GM19035 (cell line): ENCODE data around the gene MAPK11.

Source experiments
- ATAC-seq: cut with Tn5 transposase; IDR thresholded peaks from one replicate; pipeline ENCODE4 v1.9.1; 2021; ENCODE audit not compliant: unreplicated experiment

The MAPK11 gene

GRCh38 chr22:50308597-50308935 is 38.4 kb upstream of the MAPK11 start:
- ATAC-seq = no peak

GRCh38 chr22:50307890-50308596 is 37.9 kb upstream of the MAPK11 start:
- ATAC-seq = no peak

- ATAC-seq = peak; percentile 46
Measured at GRCh38 chr22:50306753-50307749, 36.9 kb upstream of the MAPK11 start, which contains the start of gene PLXNB2. Gene PLXNB2, minus strand, starts transcription at chr22:50307646. Its CDS starts 17,062 bp downstream, at chr22:50290584.

- ATAC-seq = no peak
Measured at GRCh38 chr22:50305923-50306566, 35.9 kb upstream of the MAPK11 start.

- no peak for ATAC-seq
Measured at GRCh38 chr22:50305393-50305922, 35.3 kb upstream of the MAPK11 start.

GRCh38 chr22:50304528-50305392 is 34.6 kb upstream of the MAPK11 start:
- ATAC-seq = no peak

- no peak for ATAC-seq
Measured at GRCh38 chr22:50303848-50304527, 33.8 kb upstream of the MAPK11 start.

- ATAC-seq = no peak
Measured at GRCh38 chr22:50303515-50303847, 33.3 kb upstream of the MAPK11 start.

- ATAC-seq = no peak
Measured at GRCh38 chr22:50302564-50302963, 32.4 kb upstream of the MAPK11 start.

GRCh38 chr22:50302041-50302541 is 31.9 kb upstream of the MAPK11 start:
- no peak for ATAC-seq

- no peak for ATAC-seq
Measured at GRCh38 chr22:50301581-50301991, 31.4 kb upstream of the MAPK11 start.

- no peak for ATAC-seq
Measured at GRCh38 chr22:50300620-50301257, 30.6 kb upstream of the MAPK11 start.

GRCh38 chr22:50299785-50300619 is 29.8 kb upstream of the MAPK11 start:
- no peak for ATAC-seq

GRCh38 chr22:50298937-50299784 is 29.0 kb upstream of the MAPK11 start:
- ATAC-seq = no peak

GRCh38 chr22:50298266-50298637 is 28.1 kb upstream of the MAPK11 start:
- no peak for ATAC-seq

- no peak for ATAC-seq
Measured at GRCh38 chr22:50297510-50298265, 27.5 kb upstream of the MAPK11 start.
